Epithelial cell of esophagus (primary cell): ENCODE measurements around the gene CLSTN2.
A peak's percentile ranks its signal among the peaks of the same experiment; 100 is the strongest.

ENCODE experiments used
- DNase-seq: peaks from one replicate; pipeline ENCODE4 v3.0.0; 2010; ENCODE audit warnings: low read depth
- H3K4me3 ChIP-seq: 2 replicates; pipeline ENCODE4 v1.5.1; 2011; ENCODE audit warnings: mild to moderate bottlenecking, low read length, control low read depth
- CTCF ChIP-seq: IDR thresholded peaks from 2 replicates; pipeline ENCODE4 v1.5.1; 2011; ENCODE audit warnings: low read depth, mild to moderate bottlenecking, low read length, control low read depth, inconsistent platforms; ENCODE audit not compliant: insufficient read depth; ENCODE audit errors: missing control alignments

Gene CLSTN2

GRCh38 chr3:140252812-140253656 is 318.0 kb downstream of the CLSTN2 start:
- no peak for DNase-seq
- H3K4me3 ChIP-seq: no peak overlapping the region
- no peak for TF ChIP-seq CTCF

- no peak for DNase-seq
- H3K4me3 ChIP-seq: no peak overlapping the region
- no peak for TF ChIP-seq CTCF
Observed at GRCh38 chr3:140258222-140258724, 323.3 kb downstream of the CLSTN2 start.

GRCh38 chr3:140265302-140265701 is 330.3 kb downstream of the CLSTN2 start:
- no peak overlapping the region for H3K4me3 ChIP-seq
- no peak for DNase-seq
- no peak for TF ChIP-seq CTCF

- no peak for TF ChIP-seq CTCF
- no peak overlapping the region for H3K4me3 ChIP-seq
- DNase-seq: no peak
Observed at GRCh38 chr3:140268103-140268502, 333.1 kb downstream of the CLSTN2 start.

GRCh38 chr3:140268610-140269009 is 333.6 kb downstream of the CLSTN2 start:
- no peak for TF ChIP-seq CTCF
- no peak overlapping the region for H3K4me3 ChIP-seq
- DNase-seq: no peak

- DNase-seq: peak; percentile 68
- no peak overlapping the region for H3K4me3 ChIP-seq
- TF ChIP-seq CTCF: no peak
Observed at GRCh38 chr3:140270329-140270728, 335.3 kb downstream of the CLSTN2 start.
